ENCODE results near the gene SUCLG2.

GRCh38 chr3:67405193-67405592, 249.2 kb downstream of the SUCLG2 start:
- TF ChIP-seq, protein P1, sequence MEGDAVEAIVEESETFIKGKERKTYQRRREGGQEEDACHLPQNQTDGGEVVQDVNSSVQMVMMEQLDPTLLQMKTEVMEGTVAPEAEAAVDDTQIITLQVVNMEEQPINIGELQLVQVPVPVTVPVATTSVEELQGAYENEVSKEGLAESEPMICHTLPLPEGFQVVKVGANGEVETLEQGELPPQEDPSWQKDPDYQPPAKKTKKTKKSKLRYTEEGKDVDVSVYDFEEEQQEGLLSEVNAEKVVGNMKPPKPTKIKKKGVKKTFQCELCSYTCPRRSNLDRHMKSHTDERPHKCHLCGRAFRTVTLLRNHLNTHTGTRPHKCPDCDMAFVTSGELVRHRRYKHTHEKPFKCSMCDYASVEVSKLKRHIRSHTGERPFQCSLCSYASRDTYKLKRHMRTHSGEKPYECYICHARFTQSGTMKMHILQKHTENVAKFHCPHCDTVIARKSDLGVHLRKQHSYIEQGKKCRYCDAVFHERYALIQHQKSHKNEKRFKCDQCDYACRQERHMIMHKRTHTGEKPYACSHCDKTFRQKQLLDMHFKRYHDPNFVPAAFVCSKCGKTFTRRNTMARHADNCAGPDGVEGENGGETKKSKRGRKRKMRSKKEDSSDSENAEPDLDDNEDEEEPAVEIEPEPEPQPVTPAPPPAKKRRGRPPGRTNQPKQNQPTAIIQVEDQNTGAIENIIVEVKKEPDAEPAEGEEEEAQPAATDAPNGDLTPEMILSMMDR (IDR thresholded peaks at IDR 0.05) = no peak
- TF ChIP-seq POLR2A (IDR thresholded peaks at IDR 0.05) = no peak
